SKM-1 (cell line): Measurements from ENCODE around the gene CCNB2.
"Not testable (repeated sequence)": the region's sequence is repeated elsewhere in the genome, so short reads cannot be mapped to it uniquely, and the experiment has no call there.

Experiments
- DNase-seq: peaks from one replicate; lab custom pipeline; 2025; ENCODE audit not compliant: unreplicated experiment; lab: John Stamatoyannopoulos, UW

CCNB2 gene

DNA sequence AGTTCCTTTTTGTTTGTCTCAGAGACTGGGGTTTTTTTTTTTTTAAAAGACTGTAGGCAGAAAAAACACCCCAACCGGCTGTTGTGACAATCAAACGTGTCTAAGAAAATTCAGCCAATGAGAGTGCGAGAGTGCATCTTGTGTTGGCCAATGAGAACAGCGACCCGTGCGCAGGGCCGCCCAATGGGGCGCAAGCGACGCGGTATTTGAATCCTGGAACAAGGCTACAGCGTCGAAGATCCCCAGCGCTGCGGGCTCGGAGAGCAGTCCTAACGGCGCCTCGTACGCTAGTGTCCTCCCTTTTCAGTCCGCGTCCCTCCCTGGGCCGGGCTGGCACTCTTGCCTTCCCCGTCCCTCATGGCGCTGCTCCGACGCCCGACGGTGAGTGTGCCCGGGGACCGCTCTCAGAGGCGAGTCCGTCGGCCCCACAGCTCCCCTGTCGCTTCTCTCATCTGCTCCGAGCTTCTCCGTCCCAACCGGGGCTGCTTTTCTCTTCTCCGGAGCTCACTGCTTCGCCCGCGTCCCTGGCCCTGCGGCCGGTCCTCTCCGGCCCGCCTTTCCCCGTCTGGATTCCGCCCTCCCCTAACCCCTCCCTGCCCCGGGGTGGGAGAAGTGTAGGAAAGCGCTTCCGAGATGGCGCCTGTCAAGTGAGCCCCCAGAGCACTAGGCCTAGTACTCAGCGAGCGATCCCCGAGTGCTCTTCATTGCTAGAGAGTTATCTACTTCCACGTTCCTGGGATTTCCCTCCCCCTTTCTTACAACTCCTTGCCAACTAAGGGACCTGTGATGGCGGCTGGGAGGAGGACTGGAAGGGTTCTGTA lies at the start of gene CCNB2:
Gene CCNB2, plus strand, starts transcription at position 235 of the 821 bp plus-strand sequence. Its CDS starts 123 bp downstream, at position 358.
- DNase-seq = peak; percentile 84

DNA sequence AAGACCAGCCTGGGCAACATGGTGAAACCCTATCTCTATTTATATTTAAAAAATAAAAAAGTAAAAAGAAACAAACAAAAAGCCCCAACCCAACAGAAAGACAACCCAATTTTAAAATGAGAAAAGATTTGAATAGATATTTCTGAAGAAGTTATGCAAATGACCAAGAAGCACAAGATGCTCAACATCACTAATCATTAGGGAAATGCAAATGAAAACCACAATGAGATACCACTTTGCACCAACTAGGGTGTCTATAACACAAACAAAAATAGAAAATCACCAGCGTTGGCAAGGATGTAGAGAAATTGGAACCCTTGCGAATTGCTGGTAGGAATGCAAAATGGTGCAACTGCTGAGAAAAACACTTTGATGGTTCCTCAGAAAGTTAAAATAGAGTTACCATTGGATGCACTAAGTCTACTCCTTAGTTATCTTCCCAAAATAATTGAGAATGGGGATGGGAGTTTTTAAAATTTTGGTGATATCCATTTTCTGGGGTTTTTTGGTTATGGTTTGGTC lies 45.8 kb upstream of the CCNB2 start:
- no peak for DNase-seq

GRCh38 chr15:59060348-59060747 lies 44.6 kb upstream of the CCNB2 start:
- no peak for DNase-seq

DNA sequence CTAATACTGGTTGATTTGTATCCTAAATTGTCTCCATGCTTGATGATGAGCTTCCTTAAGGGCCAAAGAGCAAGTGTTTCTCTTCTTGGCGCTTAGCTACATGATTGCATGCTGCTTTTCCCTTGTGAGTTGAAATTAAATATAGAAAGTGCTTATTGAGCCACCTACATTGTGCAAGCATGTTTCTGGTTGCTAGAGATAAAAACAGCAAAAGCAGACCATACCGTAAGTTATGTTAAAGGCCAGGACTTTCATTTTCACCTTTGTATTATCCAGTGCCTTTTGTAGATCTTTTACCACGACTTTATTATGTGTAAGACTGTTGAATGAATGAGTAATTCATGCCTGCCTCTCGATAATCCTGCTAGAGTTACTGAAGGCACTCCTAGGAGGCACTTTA lies 41.9 kb upstream of the CCNB2 start:
- DNase-seq = no peak

- no peak for DNase-seq
Measured at GRCh38 chr15:59069430-59069829, 35.5 kb upstream of the CCNB2 start.

- DNase-seq = no peak
Measured at GRCh38 chr15:59074607-59075006, 30.3 kb upstream of the CCNB2 start.

DNA sequence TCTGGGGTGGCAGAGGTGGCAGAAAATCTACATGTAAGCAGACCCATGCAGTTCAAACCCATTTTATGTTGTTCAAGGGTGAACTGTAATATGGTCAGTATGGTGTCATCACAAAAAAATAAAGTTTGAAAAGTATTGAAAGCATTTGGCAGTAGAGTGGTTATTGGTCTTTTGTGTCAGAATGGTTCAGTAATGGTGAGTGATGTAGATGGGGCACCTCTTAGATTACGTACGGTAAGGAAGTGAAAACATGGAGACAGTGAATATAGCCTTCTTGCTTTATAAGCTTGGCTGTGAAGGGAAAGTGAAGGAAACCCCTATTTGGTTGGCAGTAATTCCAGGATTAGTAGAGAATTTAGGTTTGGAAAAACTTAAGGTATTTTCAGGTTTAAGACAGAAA lies 17.2 kb upstream of the CCNB2 start:
- DNase-seq = no peak

DNA sequence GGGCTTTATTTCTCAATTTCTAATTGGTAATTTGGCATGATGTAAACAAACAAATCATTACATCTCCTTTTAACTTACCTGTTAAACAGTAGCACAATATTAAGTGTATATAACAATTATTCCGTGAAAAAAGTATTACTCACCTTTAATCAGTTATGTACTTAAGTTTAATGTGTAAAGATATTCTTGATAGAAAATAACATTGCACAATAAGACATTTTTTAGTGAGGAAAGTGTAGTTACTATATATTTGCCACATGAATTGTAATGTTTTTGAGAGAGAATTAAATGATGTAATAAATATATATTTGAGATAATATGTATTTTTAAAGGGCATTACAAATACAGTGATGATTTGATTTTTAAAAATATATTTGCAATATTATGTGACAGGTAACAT lies 10.9 kb upstream of the CCNB2 start:
- DNase-seq = no peak

DNA sequence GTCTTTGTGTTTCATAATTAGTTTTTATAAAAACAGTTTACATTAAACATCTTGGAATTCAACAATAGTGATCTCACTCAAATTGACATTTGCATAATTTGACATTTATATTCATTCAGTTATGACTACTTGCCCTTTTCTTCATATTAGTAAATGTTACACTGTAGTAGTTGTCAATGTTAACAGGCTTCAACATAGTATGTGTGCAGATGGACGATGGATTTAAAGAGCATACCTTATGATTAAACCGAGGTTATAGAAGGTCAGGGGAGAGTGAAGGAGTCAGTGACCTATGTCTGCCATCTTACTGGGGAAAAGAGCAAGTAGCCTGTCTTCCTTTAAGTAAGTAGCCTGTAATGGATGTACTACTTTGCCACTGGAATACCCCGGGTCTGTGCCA lies 8.5 kb upstream of the CCNB2 start:
- DNase-seq = no peak

DNA sequence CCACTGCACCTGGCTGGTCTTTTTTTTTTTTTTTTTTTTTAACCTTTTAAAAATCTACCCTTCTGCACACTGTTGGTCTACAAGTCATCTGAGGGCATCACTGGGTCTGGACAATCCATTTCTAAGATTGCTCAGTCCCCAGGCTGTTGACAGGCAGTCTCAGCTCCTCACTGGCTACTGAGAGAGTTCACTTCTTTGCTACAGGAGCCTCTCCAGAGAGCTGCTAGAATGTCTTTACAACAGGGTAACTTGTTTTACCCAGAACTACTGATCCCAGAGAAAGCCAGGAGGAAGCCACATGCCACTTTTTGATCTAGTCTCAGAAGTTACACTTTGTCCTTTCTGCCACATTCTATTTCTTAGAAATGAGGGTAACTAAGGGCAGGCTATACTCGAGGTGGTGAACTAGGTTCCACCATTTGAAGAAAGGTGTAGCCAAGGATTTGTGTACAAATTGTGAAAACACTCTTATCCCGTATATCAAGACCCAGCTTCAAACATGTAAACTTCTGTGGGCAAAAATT lies 5.7 kb upstream of the CCNB2 start:
- DNase-seq = no peak

GRCh38 chr15:59104602-59104911 lies 389 bp upstream of the CCNB2 start:
- no peak for DNase-seq

- no peak for DNase-seq
Measured at GRCh38 chr15:59105854-59106253, 908 bp downstream of the CCNB2 start.

GRCh38 chr15:59111251-59111650 lies 6.3 kb downstream of the CCNB2 start:
- DNase-seq = no peak

DNA sequence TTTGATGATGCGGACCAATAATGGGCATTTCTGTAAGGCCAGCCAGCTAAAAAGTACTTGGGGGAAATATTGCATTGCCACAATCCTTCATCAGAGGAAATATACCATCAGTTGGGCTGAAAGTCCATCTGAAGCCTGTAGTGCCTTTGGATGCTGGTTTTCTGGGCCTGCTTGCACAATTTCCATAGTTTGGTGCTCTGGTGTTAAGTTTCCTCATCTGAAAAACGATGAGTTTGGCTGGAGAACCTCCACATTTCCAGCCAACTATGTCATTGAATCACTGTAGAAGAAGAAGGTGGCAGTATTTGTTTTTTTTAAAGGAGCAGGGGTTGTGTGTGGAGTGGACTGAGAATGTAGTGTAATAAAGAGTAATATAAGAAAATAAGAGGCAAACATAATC lies 10.1 kb downstream of the CCNB2 start:
- DNase-seq = no peak

DNA sequence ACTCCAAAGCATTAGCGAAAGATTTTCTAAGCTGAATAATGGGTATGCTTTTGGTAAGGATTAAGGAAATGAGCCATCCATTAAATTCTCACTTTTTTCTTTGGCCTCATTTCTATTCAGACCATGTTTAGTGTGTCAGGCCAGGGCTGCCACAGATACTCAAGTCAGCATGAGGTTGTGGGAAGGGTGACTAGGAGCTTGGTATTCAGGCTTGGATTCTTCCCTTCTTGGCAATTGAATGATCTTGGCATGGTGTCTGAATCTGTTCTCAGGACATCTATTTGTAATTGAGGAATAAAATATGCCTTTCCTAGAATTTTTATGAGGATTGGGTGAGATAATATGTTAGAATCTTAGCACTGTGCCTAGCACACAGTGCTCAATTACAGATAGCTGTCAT lies 11.2 kb downstream of the CCNB2 start:
- DNase-seq = no peak

DNA sequence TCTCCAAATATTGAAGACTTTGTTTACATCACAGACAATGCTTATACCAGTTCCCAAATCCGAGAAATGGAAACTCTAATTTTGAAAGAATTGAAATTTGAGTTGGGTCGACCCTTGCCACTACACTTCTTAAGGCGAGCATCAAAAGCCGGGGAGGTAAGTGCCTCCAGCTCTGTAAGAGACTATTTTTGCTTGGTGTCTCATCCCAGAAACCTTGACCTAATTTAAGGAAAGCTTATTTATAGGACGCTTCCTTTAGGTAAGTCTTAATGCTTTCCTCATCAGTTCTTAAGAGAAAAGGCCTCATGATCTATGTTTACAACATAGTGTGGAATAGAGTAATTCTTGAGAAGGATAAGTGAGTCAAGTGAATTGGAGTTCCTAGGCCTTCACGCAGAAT lies 11.8 kb downstream of the CCNB2 start:
- no peak for DNase-seq

DNA sequence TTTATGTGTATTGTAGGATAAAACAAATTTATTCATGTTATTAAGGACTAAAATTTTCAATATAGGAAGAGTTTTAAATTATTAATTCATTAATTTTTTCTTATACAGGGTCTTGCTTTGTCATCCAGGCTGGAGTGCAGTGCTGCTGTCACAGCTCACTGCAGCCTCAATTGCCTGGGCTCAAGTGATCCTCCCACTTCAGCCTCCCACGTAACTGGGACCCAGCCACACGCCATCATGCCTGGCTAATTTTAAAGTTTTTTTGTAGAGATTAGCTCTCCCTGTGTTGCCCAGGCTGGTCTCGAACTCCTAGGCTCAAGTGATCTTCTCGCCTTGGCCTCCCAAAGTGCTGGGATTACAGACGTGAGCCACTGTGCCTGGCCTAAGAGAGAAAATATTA lies 14.7 kb downstream of the CCNB2 start:
- DNase-seq = no peak

- no peak for DNase-seq
Measured at GRCh38 chr15:59120937-59121336, 16.0 kb downstream of the CCNB2 start.

DNA sequence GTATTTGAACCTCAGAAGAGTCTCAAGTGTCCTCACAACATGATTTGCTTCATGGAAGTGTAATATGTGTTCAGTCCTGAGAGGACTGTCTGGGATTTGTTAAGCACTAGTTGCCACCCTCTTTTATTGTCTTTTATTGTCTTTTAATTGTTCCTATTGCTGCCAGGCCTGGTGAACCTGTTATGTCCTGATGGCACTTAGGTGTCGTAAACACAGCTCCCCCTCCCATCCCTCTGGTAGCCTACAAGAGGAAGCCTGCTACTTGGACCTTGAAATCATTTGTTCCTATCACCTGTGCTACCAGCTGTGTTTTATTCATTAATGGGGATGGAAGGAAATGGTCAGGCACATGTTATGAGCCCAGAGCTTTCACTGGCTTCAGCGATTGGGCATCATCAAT lies 19.3 kb downstream of the CCNB2 start:
- DNase-seq = no peak

- not testable (repeated sequence) for DNase-seq
Measured at GRCh38 chr15:59125683-59126082, 20.7 kb downstream of the CCNB2 start.

DNA sequence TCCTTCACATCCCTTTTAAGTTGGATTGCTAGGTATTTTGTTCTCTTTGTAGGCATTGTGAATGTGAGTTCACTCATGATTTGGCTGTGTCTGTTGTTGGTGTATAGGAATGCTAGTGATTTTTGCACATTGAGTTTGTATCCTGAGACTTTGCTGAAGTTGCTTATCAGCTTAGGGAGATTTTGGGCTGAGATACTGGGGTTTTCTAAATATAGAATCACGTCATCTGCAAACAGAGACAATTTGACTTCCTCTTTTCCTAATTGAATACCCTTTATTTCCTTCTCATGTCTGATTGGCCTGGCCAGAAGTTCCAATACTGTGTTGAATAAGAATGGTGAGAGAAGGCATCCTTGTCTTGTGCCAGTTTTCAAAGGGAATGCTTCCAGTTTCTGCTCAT lies 22.3 kb downstream of the CCNB2 start:
- DNase-seq = not testable (repeated sequence)

GRCh38 chr15:59131456-59131855 lies 26.5 kb downstream of the CCNB2 start:
- DNase-seq = no peak
